Transverse colon (tissue), 4 donors: ENCODE measurements around the gene UBE2E2.

Experiments used
- CTCF ChIP-seq, 5 experiments: fragments of 200-600 bp in 3 of 5; fragments of 450-650 bp in 2 of 5; sonication (generic) in 3 of 5; IDR thresholded peaks; 1 replicate in 2 of 5; 2 replicates in 3 of 5; pipeline ENCODE4 v1.5.1; 2016 to 2017; ENCODE audit warnings: antibody characterized with exemption in 5 of 5, inconsistent platforms in 3 of 5, mild to moderate bottlenecking in 2 of 5, moderate library complexity in 1 of 5
- POLR2A ChIP-seq: fragments of 450-650 bp; IDR thresholded peaks from one replicate; pipeline ENCODE4 v1.6.1; 2016; ENCODE audit warnings: antibody characterized with exemption, mild to moderate bottlenecking, moderate library complexity
- POLR2AphosphoS5 ChIP-seq, 3 donors: sonication (generic); formaldehyde crosslinking; IDR thresholded peaks; one replicate each; pipeline ENCODE4 v1.6.1; 2016; ENCODE audit warnings: antibody characterized with exemption in 3 of 3

GRCh38 chr3:23626442-23626841 is 423.3 kb downstream of the UBE2E2 start:
- TF ChIP-seq CTCF (IDR thresholded peaks at IDR 0.05) (no peak), POLR2A (no peak), POLR2AphosphoS5 (IDR thresholded peaks at IDR 0.05) (no peak)
